Fibroblast of lung (primary cell): Measurements from ENCODE around the gene LCLAT1.

Experiments
- EZH2 ChIP-seq: IDR thresholded peaks from 2 replicates; pipeline ENCODE4 v1.5.1; 2012; ENCODE audit warnings: low read length, control low read depth, mild to moderate bottlenecking; ENCODE audit errors: missing control alignments
- TF ChIP-seq, protein P1 (sequence below), 2 donors: IDR thresholded peaks in 1 of 2; conservative IDR thresholded peaks in 1 of 2; 1 replicate in 1 of 2; 2 replicates in 1 of 2; pipeline ENCODE4 v1.5.1; 2011 to 2012; ENCODE audit warnings: low read length in 2 of 2, control low read depth in 1 of 2, inconsistent platforms in 1 of 2, low read depth in 1 of 2, mild to moderate bottlenecking in 1 of 2

DNA sequence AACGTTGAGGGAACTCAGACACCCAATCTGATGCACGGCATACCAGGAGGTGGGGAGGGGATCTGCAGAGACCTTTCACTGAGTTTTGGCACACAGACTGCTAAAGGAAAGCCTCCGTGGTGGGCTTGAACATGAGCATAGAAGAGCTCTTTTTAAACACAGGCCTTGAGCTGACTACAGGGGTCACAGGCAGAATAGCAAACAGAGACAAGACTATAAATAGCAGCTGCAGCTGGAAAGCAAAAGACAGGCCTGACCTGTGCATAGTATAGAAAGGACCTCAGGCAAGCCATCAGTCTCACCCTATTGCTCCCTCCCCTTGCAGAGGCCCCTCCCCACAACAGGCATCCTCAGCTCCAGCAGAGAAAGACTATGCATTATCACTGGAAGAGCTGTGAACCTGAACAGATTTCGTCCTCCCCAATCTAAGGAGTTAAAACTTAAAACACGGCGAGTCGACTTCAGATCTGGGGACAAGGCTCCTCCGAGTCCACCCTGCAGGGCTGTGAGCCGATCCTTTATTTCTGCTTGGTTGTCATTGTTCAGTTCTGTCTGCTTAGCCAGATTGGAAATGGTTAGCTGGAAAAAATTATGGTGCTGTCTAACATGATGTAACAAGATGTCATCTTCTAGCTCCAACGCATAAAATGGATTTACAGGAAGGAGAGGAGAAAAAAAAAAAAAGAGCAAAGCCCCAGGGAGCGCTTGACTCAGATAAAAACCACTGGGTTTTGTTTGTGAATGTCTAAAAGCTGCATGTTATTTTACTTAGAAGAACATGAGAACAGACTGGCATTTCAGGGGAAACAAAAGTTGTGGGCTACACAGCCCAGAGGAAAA lies 25.2 kb upstream of the LCLAT1 start:
- no peak for TF ChIP-seq EZH2
- TF ChIP-seq, protein P1, sequence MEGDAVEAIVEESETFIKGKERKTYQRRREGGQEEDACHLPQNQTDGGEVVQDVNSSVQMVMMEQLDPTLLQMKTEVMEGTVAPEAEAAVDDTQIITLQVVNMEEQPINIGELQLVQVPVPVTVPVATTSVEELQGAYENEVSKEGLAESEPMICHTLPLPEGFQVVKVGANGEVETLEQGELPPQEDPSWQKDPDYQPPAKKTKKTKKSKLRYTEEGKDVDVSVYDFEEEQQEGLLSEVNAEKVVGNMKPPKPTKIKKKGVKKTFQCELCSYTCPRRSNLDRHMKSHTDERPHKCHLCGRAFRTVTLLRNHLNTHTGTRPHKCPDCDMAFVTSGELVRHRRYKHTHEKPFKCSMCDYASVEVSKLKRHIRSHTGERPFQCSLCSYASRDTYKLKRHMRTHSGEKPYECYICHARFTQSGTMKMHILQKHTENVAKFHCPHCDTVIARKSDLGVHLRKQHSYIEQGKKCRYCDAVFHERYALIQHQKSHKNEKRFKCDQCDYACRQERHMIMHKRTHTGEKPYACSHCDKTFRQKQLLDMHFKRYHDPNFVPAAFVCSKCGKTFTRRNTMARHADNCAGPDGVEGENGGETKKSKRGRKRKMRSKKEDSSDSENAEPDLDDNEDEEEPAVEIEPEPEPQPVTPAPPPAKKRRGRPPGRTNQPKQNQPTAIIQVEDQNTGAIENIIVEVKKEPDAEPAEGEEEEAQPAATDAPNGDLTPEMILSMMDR (conservative IDR thresholded peaks at IDR 0.05 in 1 of 2, IDR thresholded peaks at IDR 0.05 in 1 of 2; ENCODE audit: low read depth in 1 of 2, low read length in 2 of 2), result no peak
